Neural crest cell (in vitro differentiated cells): ENCODE results near the gene PLEKHB2. TPM values are rescaled to one million over a fixed set of nuclear protein-coding genes. Genes with fewer than 3 reads are reported as not detected.
"Not testable (repeated sequence)": the region's sequence is repeated elsewhere in the genome, so short reads cannot be mapped to it uniquely, and the experiment has no call there.

Experiments used
- DNase-seq: peaks from one replicate; pipeline ENCODE4 v3.0.0; 2021; ENCODE audit warnings: low read depth, mixed read lengths, low spot score
- H3K27ac Mint-ChIP-seq: one replicate; pipeline ENCODE4 v1.8.0; 2021; ENCODE audit warnings: mild to moderate bottlenecking, mixed read lengths; ENCODE audit not compliant: unreplicated experiment
- H3K27me3 Mint-ChIP-seq: 2 replicates; pipeline ENCODE4 v1.8.0; 2021; ENCODE audit warnings: low read depth, mild to moderate bottlenecking, mixed read lengths
- H3K36me3 Mint-ChIP-seq: 2 replicates; pipeline ENCODE4 v1.8.0; 2021; ENCODE audit warnings: low read depth, mild to moderate bottlenecking, mixed read lengths
- H3K4me1 Mint-ChIP-seq: 2 replicates; pipeline ENCODE4 v1.8.0; 2021; ENCODE audit warnings: mixed read lengths
- H3K4me3 Mint-ChIP-seq: one replicate; pipeline ENCODE4 v1.8.0; 2021; ENCODE audit warnings: mild to moderate bottlenecking, mixed read lengths
- H3K9me3 Mint-ChIP-seq: 2 replicates; pipeline ENCODE4 v1.8.0; 2021; ENCODE audit warnings: mixed read lengths
- total RNA-seq: library from RNA; stranded (reverse); gene quantifications from 2 replicates; pipeline ENCODE4 v1.2.1, GENCODE V29; 2021
- TF ChIP-seq, protein P1 (sequence below): fragments of 200-600 bp; sonication (generic); conservative IDR thresholded peaks from 2 replicates; pipeline ENCODE4 v1.5.0; 2021; ENCODE audit warnings: antibody characterized with exemption, mild to moderate bottlenecking

The PLEKHB2 gene
- total RNA-seq, 1 donor from 2014 or later, result 44.9 TPM

DNA sequence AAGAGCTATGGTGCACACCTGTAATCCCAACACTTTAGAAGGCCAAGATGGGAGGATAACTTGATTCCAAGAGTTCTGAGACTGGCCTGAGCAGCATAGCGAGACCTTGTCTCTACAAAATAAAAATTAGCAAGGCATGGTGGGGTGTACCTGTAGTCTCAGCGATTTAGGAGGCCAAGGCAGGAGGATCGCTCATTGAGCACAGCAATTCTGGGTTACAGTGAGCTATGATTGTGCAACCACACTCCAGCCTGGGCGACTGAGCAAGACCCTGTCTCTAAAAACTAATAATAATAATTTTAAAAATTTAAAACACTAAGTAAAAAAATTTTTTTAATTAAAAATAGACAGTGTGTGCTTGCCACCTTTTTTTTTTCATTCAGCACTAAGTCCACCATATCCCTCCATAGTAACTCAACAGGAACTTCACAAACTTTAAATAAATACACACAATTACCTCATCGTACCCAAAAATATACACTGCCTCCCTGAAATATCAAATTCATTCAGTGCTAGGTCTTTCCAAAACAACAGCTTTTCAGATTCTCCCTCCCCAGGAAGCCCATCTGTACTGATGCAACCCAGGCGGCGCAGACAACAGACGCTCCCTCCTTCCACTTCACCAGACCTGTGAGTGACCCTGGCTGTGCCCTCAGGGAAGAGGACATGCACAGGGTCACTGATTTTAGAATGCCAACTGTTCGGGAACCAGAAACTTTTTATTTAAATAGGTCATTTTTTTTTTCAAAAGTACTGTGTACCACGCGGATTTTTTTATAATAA lies 41.4 kb upstream of the PLEKHB2 start:
- H3K4me1 Mint-ChIP-seq, result peaks cover 47% of the 10 kb centered on the region
- no peak for DNase-seq
- peak overlapping the region; percentile 70 for H3K27ac Mint-ChIP-seq
- no peaks in the 10 kb centered on the region for H3K9me3 Mint-ChIP-seq
- H3K36me3 Mint-ChIP-seq, result peaks cover 14% of the 10 kb centered on the region
- no peaks in the 10 kb centered on the region for H3K27me3 Mint-ChIP-seq
- TF ChIP-seq, protein P1, sequence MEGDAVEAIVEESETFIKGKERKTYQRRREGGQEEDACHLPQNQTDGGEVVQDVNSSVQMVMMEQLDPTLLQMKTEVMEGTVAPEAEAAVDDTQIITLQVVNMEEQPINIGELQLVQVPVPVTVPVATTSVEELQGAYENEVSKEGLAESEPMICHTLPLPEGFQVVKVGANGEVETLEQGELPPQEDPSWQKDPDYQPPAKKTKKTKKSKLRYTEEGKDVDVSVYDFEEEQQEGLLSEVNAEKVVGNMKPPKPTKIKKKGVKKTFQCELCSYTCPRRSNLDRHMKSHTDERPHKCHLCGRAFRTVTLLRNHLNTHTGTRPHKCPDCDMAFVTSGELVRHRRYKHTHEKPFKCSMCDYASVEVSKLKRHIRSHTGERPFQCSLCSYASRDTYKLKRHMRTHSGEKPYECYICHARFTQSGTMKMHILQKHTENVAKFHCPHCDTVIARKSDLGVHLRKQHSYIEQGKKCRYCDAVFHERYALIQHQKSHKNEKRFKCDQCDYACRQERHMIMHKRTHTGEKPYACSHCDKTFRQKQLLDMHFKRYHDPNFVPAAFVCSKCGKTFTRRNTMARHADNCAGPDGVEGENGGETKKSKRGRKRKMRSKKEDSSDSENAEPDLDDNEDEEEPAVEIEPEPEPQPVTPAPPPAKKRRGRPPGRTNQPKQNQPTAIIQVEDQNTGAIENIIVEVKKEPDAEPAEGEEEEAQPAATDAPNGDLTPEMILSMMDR, result no peak
- H3K4me3 Mint-ChIP-seq, result no peak overlapping the region

DNA sequence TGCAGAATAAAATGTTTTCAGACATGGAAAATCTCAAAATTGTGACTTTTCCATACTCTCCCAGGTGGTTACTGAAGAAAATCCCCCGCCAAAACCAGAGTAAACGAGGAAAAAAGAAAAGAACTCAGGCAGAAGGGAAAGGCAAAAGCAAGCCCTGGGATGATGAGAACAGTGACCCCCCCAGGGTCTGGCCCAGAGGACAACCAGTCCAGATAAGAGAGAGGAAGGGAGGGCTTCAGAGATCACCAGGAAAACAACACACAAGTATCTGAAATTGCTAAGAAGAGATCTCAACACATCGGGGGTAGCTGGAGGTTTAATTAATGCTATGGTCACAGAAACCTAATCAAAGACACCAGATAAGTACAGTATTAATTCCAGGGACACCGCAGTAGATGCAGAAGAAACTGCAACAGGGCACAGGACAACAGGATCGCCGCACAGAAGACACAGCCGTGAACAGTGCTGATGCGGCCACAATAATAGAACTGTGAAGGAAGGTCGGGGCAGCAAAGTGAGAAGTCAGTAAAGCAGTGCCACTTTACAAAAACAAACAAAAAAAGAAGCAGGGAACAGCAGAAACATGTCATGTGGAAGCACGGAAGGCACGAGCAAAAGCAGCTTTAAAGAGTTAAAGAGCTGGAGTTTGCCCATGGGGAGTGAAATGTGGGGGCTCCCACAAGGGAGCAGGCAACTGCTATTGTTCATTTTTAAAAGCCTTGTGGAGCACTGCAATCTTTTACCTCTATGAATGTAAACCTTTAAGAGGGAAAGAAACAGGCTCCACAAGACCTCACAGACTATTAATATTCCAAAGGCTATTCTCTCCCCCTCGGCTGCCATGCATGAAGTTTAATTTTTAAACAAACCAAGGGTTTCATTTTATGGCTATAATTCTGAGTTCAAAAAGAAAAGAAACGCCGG lies 40.3 kb upstream of the PLEKHB2 start:
- Mint-ChIP-seq H3K4me3 (peak overlapping the region; percentile 0), H3K4me1 (peaks cover 39% of the 10 kb centered on the region), H3K27ac (peak overlapping the region; percentile 16), H3K27me3 (no peaks in the 10 kb centered on the region), H3K36me3 (peaks cover 14% of the 10 kb centered on the region), H3K9me3 (no peaks in the 10 kb centered on the region)
- no peak for DNase-seq
- TF ChIP-seq, protein P1, result no peak

DNA sequence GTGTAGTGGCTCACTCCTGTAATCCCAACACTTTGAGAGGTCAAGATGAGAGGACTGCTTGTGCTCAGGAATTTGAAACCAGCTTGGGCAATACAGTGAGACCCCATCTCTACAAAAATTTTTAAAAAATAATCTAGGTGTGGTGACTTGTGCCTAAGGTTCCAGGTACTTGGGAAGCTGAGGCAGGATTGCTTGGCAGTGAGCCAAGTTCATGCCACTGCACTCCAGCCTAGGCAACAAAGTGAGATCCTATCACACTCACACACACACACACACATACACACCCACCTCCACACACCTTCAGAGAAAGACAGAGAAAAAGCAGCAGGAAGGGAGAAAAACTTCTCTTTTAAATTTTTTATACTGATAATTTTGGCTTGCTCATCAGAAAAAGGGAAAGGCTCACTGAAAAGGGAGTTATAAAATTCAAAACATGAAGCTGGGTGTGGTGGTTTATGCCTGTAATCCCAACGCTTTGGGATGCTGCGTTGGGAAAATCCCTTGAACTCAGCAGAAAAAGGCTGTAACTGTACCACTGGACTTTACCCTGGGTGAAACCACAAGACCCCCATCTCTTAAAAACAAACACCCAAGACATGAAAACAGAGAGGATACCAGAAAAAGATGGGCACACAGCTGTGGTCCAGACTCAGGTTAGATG lies 37.5 kb upstream of the PLEKHB2 start:
- no peak for DNase-seq
- TF ChIP-seq, protein P1, result no peak
- peaks cover 22% of the 10 kb centered on the region for H3K4me1 Mint-ChIP-seq
- no peaks in the 10 kb centered on the region for H3K27me3 Mint-ChIP-seq
- peaks cover 22% of the 10 kb centered on the region for H3K36me3 Mint-ChIP-seq
- no peak overlapping the region for H3K27ac Mint-ChIP-seq
- no peak overlapping the region for H3K4me3 Mint-ChIP-seq
- no peaks in the 10 kb centered on the region for H3K9me3 Mint-ChIP-seq

DNA sequence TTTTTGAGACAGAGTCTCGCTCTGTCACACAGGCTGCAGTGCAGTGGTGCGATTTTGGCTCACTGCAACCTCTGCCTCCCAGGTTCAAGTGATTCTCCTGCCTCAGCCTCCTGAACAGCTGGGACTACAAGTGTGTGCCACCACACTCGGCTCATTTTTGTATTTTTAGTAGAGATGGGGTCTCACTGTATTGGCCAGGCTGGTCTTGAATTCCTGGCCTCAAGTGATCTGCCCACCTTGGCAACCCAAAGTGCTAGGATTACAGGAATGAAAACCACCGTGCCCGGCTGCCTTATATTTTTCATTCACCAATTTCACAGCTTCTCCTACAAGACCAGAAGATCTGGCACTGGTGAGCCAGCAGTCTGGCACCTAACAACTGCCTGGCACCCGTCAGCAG lies 37.0 kb upstream of the PLEKHB2 start:
- not testable (repeated sequence) for H3K27ac Mint-ChIP-seq, DNase-seq, H3K4me3 Mint-ChIP-seq, H3K27me3 Mint-ChIP-seq, H3K9me3 Mint-ChIP-seq
- Mint-ChIP-seq H3K36me3 (peaks cover 22% of the 10 kb centered on the region), H3K4me1 (peaks cover 22% of the 10 kb centered on the region)

DNA sequence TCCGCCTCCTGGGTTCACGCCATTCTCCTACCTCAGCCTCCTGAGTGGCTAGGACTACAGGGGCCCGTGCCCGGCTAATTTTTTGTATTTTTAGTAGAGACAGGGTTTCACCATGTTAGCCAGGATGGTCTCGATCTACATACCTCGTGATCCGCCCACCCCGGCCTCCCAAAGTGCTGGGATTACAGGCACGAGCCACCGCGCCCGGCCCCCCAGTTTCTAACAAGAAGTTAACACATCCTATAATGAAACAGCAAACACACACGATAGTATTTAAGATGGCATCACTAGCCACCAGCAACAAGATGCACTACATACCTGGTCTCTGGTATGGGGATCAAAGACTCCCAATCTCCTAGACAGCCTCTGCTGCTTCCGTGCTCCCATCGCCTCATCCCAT lies 29.6 kb upstream of the PLEKHB2 start:
- not testable (repeated sequence) for H3K9me3 Mint-ChIP-seq, DNase-seq, H3K27me3 Mint-ChIP-seq, H3K4me3 Mint-ChIP-seq
- H3K36me3 Mint-ChIP-seq, result peaks cover 18% of the 10 kb centered on the region
- peaks cover 18% of the 10 kb centered on the region for H3K4me1 Mint-ChIP-seq
- H3K27ac Mint-ChIP-seq, result peak overlapping the region; percentile 16

DNA sequence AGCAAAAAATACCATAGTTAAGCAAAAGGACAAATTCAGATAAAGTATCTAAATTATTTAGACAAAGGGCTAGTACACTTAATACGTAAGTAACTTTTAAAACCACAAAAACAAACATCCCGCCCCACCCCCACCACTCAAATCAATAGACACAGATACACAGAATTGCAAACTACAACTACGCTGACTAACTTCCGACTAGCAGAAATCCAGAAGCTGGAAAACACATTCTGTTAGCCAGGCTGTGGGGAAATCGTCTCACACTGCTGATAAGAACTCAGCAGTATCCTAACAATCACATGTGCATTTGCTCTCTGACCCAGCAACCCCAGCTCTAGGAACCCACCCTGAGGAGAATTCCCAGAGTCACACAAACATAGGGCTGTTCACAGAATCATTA lies 28.4 kb upstream of the PLEKHB2 start:
- TF ChIP-seq, protein P1, result no peak
- peaks cover 18% of the 10 kb centered on the region for H3K36me3 Mint-ChIP-seq
- H3K4me3 Mint-ChIP-seq, result no peak overlapping the region
- H3K9me3 Mint-ChIP-seq, result no peaks in the 10 kb centered on the region
- no peak overlapping the region for H3K27ac Mint-ChIP-seq
- no peaks in the 10 kb centered on the region for H3K27me3 Mint-ChIP-seq
- peaks cover 18% of the 10 kb centered on the region for H3K4me1 Mint-ChIP-seq
- no peak for DNase-seq
